ENCODE measurements around the gene ITGB3.

The ITGB3 gene

DNA sequence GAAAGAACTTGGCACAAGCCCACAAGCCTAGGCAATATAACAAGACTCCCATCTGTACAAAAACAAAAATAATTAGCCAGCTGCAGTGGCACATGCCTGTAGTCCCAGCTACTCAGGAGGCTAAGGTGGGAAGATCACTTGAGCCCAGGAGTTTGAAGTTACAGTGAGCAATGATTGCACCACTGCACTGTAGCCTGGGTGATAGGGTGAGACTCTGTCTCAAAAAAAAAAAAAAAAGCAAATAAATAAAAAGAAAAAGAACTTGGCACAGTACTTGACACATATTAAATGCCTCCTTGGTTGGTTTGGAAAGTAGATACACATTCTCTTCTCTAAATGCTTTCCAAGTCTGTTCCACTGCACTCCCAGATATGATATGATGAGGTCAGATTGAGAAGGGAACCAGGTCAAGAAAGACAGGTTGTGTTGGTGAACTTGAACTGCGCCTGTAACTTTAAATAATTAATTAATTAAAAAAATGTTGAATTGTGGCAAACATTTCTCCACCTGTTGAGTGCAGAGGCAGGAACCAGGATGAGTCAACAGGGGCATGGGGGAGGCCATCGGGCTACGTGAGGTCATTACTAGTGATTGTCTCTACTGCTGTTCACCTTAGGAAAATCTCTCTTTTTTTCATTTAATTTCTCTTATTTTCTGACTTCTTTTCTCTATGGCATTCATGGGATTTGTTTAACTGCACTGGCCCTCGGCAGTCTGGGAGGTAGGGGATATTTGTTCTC is 44.2 kb downstream of the ITGB3 start:
- Mint-ChIP-seq H3K27me3 (peaks cover 44% of the 10 kb centered on the region), H3K4me1 (no peaks in the 10 kb centered on the region), H3K4me3 (no peak overlapping the region), H3K36me3 (no peaks in the 10 kb centered on the region), H3K27ac (no peak overlapping the region), H3K9me3 (peaks cover 1% of the 10 kb centered on the region)
- DNase-seq = no peak
- CTCF ChIA-PET = no interaction called here

DNA sequence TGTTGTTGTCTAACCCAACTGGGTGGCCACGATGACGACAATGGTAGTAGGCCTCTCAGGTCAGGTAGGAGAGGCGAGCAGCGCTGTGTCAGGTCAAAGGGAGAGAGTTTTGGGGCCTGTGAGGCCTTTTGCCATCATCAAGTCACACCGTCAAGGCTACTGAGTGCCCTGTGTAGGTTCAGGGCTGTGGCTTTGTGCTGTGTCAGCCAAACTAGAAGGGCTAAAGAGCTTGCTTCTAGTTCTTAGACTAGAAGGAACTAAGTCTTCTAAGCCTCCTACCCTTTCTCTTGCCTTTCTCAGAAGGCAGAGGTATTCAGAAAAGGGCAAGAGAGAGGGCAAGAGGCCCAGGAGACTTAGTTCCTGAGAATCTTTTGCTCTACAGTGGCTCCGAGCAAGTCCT is 45.1 kb downstream of the ITGB3 start:
- no peaks in the 10 kb centered on the region for H3K36me3 Mint-ChIP-seq
- no peaks in the 10 kb centered on the region for H3K4me1 Mint-ChIP-seq
- no peak for DNase-seq
- H3K9me3 Mint-ChIP-seq = peaks cover 1% of the 10 kb centered on the region
- H3K27ac Mint-ChIP-seq = no peak overlapping the region
- peaks cover 46% of the 10 kb centered on the region for H3K27me3 Mint-ChIP-seq
- CTCF ChIA-PET = no interaction called here
- no peak overlapping the region for H3K4me3 Mint-ChIP-seq

DNA sequence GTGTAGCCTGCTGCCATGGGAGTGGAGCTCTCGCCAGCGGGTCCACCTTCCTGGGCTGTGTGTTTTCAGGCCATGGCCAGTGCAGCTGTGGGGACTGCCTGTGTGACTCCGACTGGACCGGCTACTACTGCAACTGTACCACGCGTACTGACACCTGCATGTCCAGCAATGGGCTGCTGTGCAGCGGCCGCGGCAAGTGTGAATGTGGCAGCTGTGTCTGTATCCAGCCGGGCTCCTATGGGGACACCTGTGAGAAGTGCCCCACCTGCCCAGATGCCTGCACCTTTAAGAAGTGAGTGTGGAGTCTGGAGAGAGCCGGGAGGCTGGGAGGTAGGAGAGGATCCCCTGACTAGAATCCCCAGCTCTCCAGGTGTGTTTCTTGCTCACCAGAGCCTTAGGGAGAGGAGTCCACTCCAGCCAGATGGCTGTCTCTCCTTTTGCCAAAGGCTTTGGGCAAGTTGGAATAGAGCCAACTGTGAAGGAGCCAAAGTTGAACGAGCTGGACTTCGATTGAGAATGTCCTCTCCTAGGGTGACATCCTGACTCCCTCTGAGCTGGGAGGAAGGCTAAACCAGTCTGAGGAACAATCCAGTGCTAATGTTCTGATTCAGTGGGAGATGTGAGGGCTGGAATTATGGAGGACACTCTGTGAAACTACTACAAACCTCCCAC is 45.7 kb downstream of the ITGB3 start:
- Mint-ChIP-seq H3K27ac (no peak overlapping the region), H3K4me1 (no peaks in the 10 kb centered on the region), H3K9me3 (peaks cover 1% of the 10 kb centered on the region), H3K27me3 (peaks cover 48% of the 10 kb centered on the region), H3K4me3 (no peak overlapping the region), H3K36me3 (no peaks in the 10 kb centered on the region)
- no peak for DNase-seq
- CTCF ChIA-PET = no interaction called here

DNA sequence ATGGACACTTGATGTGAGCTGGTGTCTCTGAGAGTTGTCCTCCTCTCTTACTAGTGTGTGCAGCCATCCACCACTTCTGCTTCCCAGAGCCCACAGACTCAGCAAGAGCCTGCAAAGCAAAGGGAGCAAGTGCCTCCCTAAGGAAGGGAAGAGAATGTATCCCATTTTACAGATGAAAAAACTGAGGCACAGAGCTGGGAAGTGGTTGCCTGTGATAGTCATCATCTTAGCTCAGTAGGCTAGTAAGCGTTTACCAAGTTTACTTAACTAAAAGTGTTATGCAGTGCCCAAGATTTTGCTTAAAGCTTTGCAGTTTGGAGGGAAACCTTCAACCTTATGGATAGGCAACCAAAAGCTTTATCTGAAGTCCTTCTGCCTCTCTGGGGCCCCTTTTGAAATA is 47.1 kb downstream of the ITGB3 start:
- Mint-ChIP-seq H3K9me3 (peaks cover 1% of the 10 kb centered on the region), H3K4me1 (peaks cover 8% of the 10 kb centered on the region), H3K36me3 (no peaks in the 10 kb centered on the region), H3K4me3 (no peak overlapping the region), H3K27ac (no peak overlapping the region), H3K27me3 (peaks cover 36% of the 10 kb centered on the region)
- CTCF ChIA-PET = no interaction called here
- no peak for DNase-seq

DNA sequence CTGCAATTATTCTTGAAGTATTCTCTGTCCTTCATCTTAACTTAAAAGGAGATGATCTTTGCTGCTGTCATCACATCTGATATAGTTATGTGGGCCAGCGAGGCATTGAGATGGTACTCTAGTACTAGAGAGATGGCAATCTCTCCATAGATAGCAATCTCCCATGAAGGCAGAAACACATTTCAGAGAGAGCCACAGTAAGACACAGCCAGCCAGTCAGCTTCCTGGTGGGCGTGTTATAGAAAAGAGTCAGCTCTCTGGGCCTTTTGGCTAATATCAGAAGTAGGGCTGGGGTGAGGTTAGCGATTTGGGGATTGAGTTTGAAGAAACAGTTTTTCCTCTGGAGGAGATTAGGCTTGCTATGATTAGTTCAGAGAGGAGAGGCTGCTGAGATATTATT is 47.5 kb downstream of the ITGB3 start:
- Mint-ChIP-seq H3K4me1 (peaks cover 10% of the 10 kb centered on the region), H3K36me3 (no peaks in the 10 kb centered on the region), H3K27me3 (peaks cover 33% of the 10 kb centered on the region), H3K4me3 (no peak overlapping the region), H3K27ac (no peak overlapping the region), H3K9me3 (peaks cover 1% of the 10 kb centered on the region)
- no peak for DNase-seq
- CTCF ChIA-PET = no interaction called here

DNA sequence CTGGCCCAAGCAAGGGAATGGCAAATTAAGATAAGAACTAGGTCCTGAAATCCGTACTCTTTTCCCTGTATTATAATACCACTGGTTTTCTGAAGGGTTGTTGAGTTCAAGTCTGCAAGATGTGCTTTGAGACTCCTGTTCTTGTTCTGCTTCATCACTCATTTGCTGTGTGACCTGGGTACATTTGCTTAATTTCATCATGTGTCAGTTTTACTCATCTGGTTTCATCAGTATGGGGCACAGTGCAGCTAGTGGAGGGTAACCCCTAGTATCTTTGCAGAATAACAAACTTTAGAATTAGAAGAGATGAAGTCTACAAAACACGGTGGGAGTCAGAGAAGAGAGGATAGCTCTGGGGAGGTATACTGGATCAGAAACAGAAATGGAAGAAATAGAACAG is 48.2 kb downstream of the ITGB3 start:
- Mint-ChIP-seq H3K4me1 (peaks cover 11% of the 10 kb centered on the region), H3K4me3 (no peak overlapping the region), H3K9me3 (peaks cover 1% of the 10 kb centered on the region), H3K36me3 (no peaks in the 10 kb centered on the region), H3K27ac (no peak overlapping the region), H3K27me3 (peaks cover 32% of the 10 kb centered on the region)
- CTCF ChIA-PET = no interaction called here
- DNase-seq = no peak

DNA sequence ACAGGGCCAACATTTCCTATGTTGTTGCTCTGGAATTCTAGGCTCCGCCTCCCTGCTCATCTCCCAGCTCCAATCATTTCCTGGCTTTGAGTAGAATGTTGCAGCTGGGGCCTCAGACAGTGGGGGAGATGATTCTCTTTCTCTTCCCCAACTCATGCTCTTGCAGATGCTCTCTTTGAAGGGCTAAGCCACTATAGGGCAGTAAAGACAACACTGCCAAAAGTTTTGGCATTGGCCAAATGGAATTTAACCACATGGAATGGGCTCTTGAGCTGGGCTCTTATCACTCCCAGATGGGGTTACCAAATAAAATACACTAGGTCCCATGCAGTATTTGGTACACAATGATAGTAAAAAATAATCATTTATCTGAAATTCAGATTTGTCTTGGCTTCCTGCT is 50.6 kb downstream of the ITGB3 start:
- peaks cover 1% of the 10 kb centered on the region for H3K9me3 Mint-ChIP-seq
- no peak for DNase-seq
- H3K27me3 Mint-ChIP-seq = peaks cover 28% of the 10 kb centered on the region
- peaks cover 11% of the 10 kb centered on the region for H3K4me1 Mint-ChIP-seq
- CTCF ChIA-PET = no interaction called here
- no peak overlapping the region for H3K27ac Mint-ChIP-seq
- no peak overlapping the region for H3K4me3 Mint-ChIP-seq
- H3K36me3 Mint-ChIP-seq = no peaks in the 10 kb centered on the region

DNA sequence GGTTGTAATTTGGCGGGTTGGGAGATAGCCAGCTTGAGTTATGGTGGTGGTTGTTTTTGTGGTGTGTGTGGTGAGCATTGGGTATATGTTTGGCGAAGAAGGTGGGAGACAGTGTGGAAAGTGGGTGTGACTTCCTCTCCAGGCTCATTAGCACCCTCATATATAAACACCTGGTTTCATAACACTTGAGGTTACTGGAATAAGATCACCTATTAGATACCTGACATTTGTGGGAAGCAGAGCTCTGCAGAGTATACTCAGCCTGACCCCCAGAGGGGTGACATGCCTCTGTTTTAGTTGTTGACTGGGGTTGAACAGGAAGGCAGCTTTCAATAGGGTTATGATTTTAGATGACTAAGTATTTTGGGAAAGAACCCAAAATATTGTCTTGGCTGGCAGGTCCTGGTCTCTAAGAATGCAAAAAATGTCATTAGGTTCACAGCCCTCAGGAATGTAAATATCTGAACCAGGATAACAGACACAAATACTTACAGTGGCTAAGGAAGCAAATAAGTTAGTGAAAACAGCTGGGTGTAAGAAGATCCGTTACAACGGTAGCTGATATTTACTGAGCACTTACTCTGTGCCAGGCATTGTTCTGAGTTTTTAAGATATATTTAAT is 51.8 kb downstream of the ITGB3 start:
- DNase-seq = no peak
- Mint-ChIP-seq H3K9me3 (peaks cover 1% of the 10 kb centered on the region), H3K27me3 (peaks cover 23% of the 10 kb centered on the region), H3K36me3 (no peaks in the 10 kb centered on the region), H3K4me3 (no peak overlapping the region), H3K27ac (no peak overlapping the region), H3K4me1 (peaks cover 11% of the 10 kb centered on the region)
- CTCF ChIA-PET = interaction anchor here (0.7 kb wide), 1 partner anchor 43 kb away, joined by 3 read pairs; no protein-coding TSS in a partner anchor

DNA sequence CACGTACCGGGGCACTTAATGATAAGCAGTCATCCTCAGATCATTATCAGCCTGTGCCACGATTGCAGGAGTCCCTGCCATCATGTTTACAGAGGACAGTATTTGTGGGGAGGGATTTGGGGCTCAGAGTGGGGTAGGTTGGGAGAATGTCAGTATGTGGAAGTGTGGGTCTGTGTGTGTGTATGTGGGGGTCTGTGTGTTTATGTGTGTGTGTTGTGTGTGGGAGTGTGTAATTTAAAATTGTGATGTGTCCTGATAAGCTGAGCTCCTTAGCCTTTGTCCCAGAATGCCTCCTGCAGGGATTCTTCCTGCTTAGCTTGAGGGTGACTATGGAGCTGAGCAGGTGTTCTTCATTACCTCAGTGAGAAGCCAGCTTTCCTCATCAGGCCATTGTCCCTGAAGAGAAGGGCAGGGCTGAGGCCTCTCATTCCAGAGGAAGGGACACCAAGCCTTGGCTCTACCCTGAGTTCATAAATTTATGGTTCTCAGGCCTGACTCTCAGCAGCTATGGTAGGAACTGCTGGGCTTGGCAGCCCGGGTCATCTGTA is 56.6 kb downstream of the ITGB3 start:
- Mint-ChIP-seq H3K27me3 (peaks cover 7% of the 10 kb centered on the region), H3K36me3 (no peaks in the 10 kb centered on the region), H3K27ac (no peak overlapping the region), H3K4me3 (no peak overlapping the region), H3K9me3 (no peaks in the 10 kb centered on the region), H3K4me1 (peaks cover 7% of the 10 kb centered on the region)
- CTCF ChIA-PET = interaction anchor here (0.6 kb wide), 1 partner anchor 15 kb away, joined by 5 read pairs; no protein-coding TSS in a partner anchor
- DNase-seq = no peak

DNA sequence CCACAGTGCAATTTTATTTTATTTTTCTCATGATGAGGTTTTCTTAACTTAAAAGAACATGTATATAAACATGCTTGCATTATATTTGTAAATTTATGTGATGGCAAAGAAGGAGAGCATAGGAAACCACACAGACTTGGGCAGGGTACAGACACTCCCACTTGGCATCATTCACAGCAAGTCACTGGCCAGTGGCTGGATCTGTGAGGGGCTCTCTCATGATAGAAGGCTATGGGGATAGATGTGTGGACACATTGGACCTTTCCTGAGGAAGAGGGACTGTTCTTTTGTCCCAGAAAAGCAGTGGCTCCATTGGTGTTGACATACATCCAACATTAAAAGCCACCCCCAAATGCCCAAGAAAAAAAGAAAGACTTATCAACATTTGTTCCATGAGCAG is 57.8 kb downstream of the ITGB3 start:
- Mint-ChIP-seq H3K36me3 (no peaks in the 10 kb centered on the region), H3K4me1 (no peaks in the 10 kb centered on the region), H3K27me3 (peaks cover 6% of the 10 kb centered on the region), H3K27ac (no peak overlapping the region), H3K9me3 (no peaks in the 10 kb centered on the region), H3K4me3 (no peak overlapping the region)
- DNase-seq = no peak
- CTCF ChIA-PET = interaction anchor here (1.5 to 1.8 kb wide), 2 partner anchors 82 to 370 kb away, joined by 5 to 10 read pairs; no protein-coding TSS in a partner anchor

DNA sequence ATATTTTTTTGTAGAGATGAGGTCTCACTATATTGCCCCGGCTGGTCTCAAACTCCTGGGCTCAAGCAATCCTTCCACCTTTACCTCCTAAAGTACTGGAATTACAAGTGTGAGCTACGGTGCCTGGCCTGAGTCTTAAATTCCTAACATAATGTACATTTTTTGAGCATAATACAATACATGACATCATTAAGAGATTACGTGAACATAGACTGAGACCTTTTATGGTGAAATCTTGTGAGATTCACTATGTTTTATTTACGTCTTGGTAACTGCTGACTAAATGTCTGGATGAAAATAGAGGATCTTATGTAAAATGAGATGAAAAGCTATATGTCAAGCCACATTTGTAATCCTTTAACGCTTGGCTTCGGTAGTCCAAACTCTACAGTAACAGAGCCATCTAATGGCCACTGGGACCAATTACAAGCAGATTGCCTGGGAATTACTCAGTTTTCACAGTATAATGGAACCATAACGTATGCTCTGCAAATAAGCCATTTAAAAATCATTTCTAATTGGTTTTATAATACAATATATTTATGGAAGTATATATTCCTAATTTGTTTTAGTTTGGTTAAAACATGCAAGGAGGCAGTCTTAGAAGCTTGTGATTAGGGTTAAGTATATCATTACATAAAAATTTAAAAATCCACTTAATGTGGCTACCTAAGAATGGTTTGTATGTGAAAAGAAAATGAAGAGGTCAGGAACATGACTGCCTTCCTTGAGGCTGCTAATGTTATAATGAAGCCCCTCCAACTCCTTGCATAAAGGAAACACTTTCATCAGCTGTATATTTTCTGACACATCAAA is 62.0 kb downstream of the ITGB3 start:
- peaks cover 17% of the 10 kb centered on the region for H3K27me3 Mint-ChIP-seq
- H3K36me3 Mint-ChIP-seq = no peaks in the 10 kb centered on the region
- no peak overlapping the region for H3K27ac Mint-ChIP-seq
- H3K4me3 Mint-ChIP-seq = no peak overlapping the region
- no peaks in the 10 kb centered on the region for H3K4me1 Mint-ChIP-seq
- DNase-seq = peak; percentile 45
- CTCF ChIA-PET = interaction anchor here (0.6 to 4.2 kb wide), 13 partner anchors 24 to 374 kb away, joined by 3 to 47 read pairs (median 3); partner anchors contain the start of gene CDC27
- no peaks in the 10 kb centered on the region for H3K9me3 Mint-ChIP-seq

DNA sequence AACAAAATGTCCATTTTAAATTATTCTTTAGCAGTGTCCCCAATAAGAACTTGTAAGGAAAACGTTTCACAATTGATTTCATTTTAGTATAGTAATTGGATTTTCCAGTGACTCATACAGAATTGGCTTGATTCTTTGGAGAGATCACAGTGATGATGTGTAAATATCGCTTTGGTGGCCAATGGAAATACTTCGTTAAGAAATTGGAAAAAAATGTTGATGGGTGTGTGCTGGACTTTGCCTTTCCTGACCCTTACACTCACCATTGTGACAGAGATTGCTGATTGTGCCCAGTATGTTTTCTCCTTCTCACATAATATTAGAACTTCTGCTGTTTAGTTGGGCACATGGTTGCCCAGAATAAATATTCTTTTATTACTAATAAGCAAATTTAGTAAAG is 62.7 kb downstream of the ITGB3 start:
- Mint-ChIP-seq H3K9me3 (no peaks in the 10 kb centered on the region), H3K4me3 (no peak overlapping the region), H3K36me3 (no peaks in the 10 kb centered on the region), H3K27ac (no peak overlapping the region), H3K27me3 (peaks cover 23% of the 10 kb centered on the region), H3K4me1 (no peaks in the 10 kb centered on the region)
- DNase-seq = no peak
- CTCF ChIA-PET = interaction anchor here (1.1 to 4.2 kb wide), 6 partner anchors 54 to 374 kb away, joined by 3 to 47 read pairs (median 5); partner anchors contain the start of gene CDC27

DNA sequence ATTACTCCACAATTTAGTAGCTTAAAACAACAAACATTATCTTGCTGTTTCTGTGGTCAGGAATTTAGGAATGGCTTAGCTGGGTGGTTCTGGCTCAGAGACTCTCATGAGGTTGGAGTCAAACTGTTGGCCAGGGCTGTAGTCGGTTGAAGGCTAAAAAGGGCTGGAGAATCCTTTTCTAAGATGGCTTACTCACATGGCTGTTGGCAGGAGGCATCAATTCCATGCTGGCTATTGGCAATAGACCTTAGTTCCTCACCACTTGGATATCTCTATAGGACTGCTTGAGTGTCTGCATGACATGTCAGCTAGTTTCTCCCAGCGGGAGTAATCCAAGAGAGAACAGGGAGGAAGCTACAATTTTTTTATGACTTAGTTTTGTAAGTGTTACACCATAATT is 63.5 kb downstream of the ITGB3 start:
- H3K4me1 Mint-ChIP-seq = no peaks in the 10 kb centered on the region
- H3K36me3 Mint-ChIP-seq = no peaks in the 10 kb centered on the region
- H3K9me3 Mint-ChIP-seq = no peaks in the 10 kb centered on the region
- peaks cover 28% of the 10 kb centered on the region for H3K27me3 Mint-ChIP-seq
- H3K27ac Mint-ChIP-seq = no peak overlapping the region
- H3K4me3 Mint-ChIP-seq = no peak overlapping the region
- DNase-seq = no peak
- CTCF ChIA-PET = interaction anchor here (0.6 to 4.2 kb wide), 4 partner anchors 88 to 587 kb away, joined by 3 to 47 read pairs (median 10); no protein-coding TSS in a partner anchor

Measured in activated naive CD4-positive, alpha-beta T cell treated with anti-CD3 and anti-CD28 coated beads, Interleukin-2, amount 10 ng/mL, durations not matched to agents 7 days and 5 days (primary cell).